Measurements from ENCODE around the gene RAPGEF4. TPM values are rescaled to one million over a fixed set of nuclear protein-coding genes. Genes with fewer than 3 reads are reported as not detected.

RAPGEF4 gene
- polyA plus RNA-seq, 3 donors = not detected

DNA sequence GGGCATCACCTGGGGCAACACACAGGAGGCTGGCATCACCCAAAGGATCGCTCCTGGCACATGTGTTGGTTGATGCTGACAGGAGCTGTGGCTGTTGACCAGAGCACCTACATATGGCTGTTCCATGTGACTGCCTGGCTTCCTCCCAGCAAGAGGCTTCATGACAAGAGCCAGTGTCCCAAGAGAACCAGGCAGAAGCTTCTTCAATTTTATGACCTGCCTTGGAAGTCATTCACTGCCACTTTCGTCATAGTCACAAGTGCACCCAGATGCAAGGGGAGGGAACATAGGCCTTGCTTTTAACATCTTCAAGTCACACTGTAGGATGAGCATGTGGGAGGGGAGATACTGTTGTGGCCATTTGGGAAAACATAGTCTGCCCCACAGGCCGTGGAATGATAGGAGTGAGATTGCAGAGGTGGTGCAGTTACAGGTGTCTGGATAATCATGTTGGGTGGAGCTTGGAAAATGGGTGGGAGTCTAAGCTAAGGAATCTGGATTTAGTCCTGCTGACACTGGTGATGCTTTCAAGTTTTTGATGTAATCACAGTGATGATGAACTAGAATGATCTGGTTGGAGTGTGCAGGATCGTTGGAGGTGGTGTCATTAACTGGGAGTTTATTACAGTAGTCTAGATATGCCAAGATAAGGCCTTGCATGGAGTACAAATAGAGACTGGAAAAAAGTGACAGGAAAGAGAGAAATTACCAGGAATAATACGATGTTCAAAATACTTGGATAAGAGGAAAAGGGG, 107.0 kb downstream of the RAPGEF4 start:
- Histone ChIP-seq H3K4me1 (ENCODE audit: control insufficient read depth in 1 of 2, insufficient read depth in 2 of 2, low read length in 2 of 2) (no peaks in the 10 kb centered on the region), H3K9me3 (replicated peaks in 1 of 2; ENCODE audit: control insufficient read depth in 1 of 2, insufficient read depth in 1 of 2, low read length in 2 of 2) (no peaks in the 10 kb centered on the region), H3K36me3 (replicated peaks in 1 of 2; ENCODE audit: control insufficient read depth in 1 of 2, insufficient read depth in 2 of 2, low read length in 2 of 2) (no peaks in the 10 kb centered on the region), H3K9ac (ENCODE audit: insufficient read depth, low read length, poor library complexity, severe bottlenecking) (no peak overlapping the region), H2AFZ (ENCODE audit: insufficient read depth, low read depth, low read length, poor library complexity, severe bottlenecking) (no peak overlapping the region), H4K20me1 (ENCODE audit: insufficient read depth, low read length) (no peaks in the 10 kb centered on the region), H3K79me2 (ENCODE audit: insufficient read depth, low read length) (no peaks in the 10 kb centered on the region), H3K4me3 (replicated peaks in 1 of 3; ENCODE audit: low read depth in 2 of 3, low read length in 3 of 3) (no peak overlapping the region), H3K27me3 (ENCODE audit: control insufficient read depth in 2 of 2, insufficient read depth in 2 of 2, low read length in 2 of 2) (no peaks in the 10 kb centered on the region), H3K27ac (ENCODE audit: low read depth in 1 of 2, low read length in 2 of 2) (no peak overlapping the region), H3K4me2 (replicated peaks; ENCODE audit: extremely low read depth, low read length, poor library complexity, severe bottlenecking) (no peak overlapping the region)
- Mint-ChIP-seq H3K4me1 (no peaks in the 10 kb centered on the region), H3K27me3 (ENCODE audit: low read depth in 3 of 3) (peaks cover 0 to 3% (median 0%) of the 10 kb centered on the region in 3 donors), H3K4me3 (no peak overlapping the region), H3K36me3 (no peaks in the 10 kb centered on the region), H3K9me3 (peaks cover 0 to 1% (median 0%) of the 10 kb centered on the region in 7 donors), H3K27ac (no peak overlapping the region)
- intact Hi-C loops (cut with micrococcal nuclease) = no loop called here
- WGBS (ENCODE audit: insufficient coverage) = 89% methylated on average over 4 of the region's 5 CpGs
- no peak for DNase-seq
- TF ChIP-seq, protein P1, sequence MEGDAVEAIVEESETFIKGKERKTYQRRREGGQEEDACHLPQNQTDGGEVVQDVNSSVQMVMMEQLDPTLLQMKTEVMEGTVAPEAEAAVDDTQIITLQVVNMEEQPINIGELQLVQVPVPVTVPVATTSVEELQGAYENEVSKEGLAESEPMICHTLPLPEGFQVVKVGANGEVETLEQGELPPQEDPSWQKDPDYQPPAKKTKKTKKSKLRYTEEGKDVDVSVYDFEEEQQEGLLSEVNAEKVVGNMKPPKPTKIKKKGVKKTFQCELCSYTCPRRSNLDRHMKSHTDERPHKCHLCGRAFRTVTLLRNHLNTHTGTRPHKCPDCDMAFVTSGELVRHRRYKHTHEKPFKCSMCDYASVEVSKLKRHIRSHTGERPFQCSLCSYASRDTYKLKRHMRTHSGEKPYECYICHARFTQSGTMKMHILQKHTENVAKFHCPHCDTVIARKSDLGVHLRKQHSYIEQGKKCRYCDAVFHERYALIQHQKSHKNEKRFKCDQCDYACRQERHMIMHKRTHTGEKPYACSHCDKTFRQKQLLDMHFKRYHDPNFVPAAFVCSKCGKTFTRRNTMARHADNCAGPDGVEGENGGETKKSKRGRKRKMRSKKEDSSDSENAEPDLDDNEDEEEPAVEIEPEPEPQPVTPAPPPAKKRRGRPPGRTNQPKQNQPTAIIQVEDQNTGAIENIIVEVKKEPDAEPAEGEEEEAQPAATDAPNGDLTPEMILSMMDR (IDR thresholded peaks at IDR 0.05) = no peak

DNA sequence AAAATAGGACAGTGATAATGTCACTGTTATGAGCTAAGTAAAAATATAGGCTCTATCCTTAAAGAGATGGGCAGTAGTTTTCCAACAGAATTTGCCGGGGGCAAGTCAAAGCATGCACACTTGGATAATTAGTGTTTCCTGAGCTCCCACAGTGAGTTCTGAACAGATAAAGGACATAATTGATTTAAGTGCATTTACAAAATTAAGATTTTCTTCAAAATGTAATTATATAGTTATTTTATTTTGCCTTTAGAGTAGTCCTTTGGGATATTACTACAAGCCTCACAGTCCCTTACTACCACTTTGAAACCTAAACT, 107.6 kb downstream of the RAPGEF4 start:
- H3K36me3 ChIP-seq (replicated peaks in 1 of 2; ENCODE audit: control insufficient read depth in 1 of 2, insufficient read depth in 2 of 2, low read length in 2 of 2) = no peaks in the 10 kb centered on the region
- intact Hi-C loops (cut with micrococcal nuclease) = no loop called here
- H3K9me3 ChIP-seq (replicated peaks in 1 of 2; ENCODE audit: control insufficient read depth in 1 of 2, insufficient read depth in 1 of 2, low read length in 2 of 2) = no peaks in the 10 kb centered on the region
- Mint-ChIP-seq H3K4me1 (no peaks in the 10 kb centered on the region), H3K9me3 (peaks cover 0 to 1% (median 0%) of the 10 kb centered on the region in 7 donors), H3K36me3 (no peaks in the 10 kb centered on the region), H3K27me3 (ENCODE audit: low read depth in 3 of 3) (peaks cover 0 to 3% (median 0%) of the 10 kb centered on the region in 3 donors), H3K4me3 (no peak overlapping the region), H3K27ac (no peak overlapping the region)
- no peaks in the 10 kb centered on the region for H3K27me3 ChIP-seq (ENCODE audit: control insufficient read depth in 2 of 2, insufficient read depth in 2 of 2, low read length in 2 of 2)
- TF ChIP-seq, protein P1 (IDR thresholded peaks at IDR 0.05) = no peak
- no peaks in the 10 kb centered on the region for H4K20me1 ChIP-seq (ENCODE audit: insufficient read depth, low read length)
- DNase-seq = no peak
- H3K9ac ChIP-seq (ENCODE audit: insufficient read depth, low read length, poor library complexity, severe bottlenecking) = no peak overlapping the region
- H3K4me1 ChIP-seq (ENCODE audit: control insufficient read depth in 1 of 2, insufficient read depth in 2 of 2, low read length in 2 of 2) = no peaks in the 10 kb centered on the region
- H3K79me2 ChIP-seq (ENCODE audit: insufficient read depth, low read length) = no peaks in the 10 kb centered on the region
- no CpG with 5 or more reads among the region's 1 CpG for WGBS (ENCODE audit: insufficient coverage)
- H3K27ac ChIP-seq (ENCODE audit: low read depth in 1 of 2, low read length in 2 of 2) = no peak overlapping the region
- H2AFZ ChIP-seq (ENCODE audit: insufficient read depth, low read depth, low read length, poor library complexity, severe bottlenecking) = no peak overlapping the region
- no peak overlapping the region for H3K4me2 ChIP-seq (replicated peaks; ENCODE audit: extremely low read depth, low read length, poor library complexity, severe bottlenecking)
- H3K4me3 ChIP-seq (replicated peaks in 1 of 3; ENCODE audit: low read depth in 2 of 3, low read length in 3 of 3) = no peak overlapping the region
